LNCaP clone FGC (cell line): ENCODE data around the gene AP1S3.
"Not testable (repeated sequence)": the region's sequence is repeated elsewhere in the genome, so short reads cannot be mapped to it uniquely, and the experiment has no call there.

ENCODE experiments used
- DNase-seq: peaks from one replicate; pipeline ENCODE4 v3.0.0-alpha.2; 2011; ENCODE audit warnings: low read depth
- H3K4me3 ChIP-seq: 2 replicates; pipeline ENCODE4 v1.5.1; 2011; ENCODE audit warnings: mild to moderate bottlenecking, low read depth, low read length, control low read depth
- TF ChIP-seq, protein P1 (sequence below): IDR thresholded peaks from 2 replicates; pipeline ENCODE4 v1.5.1; 2012; ENCODE audit warnings: mild to moderate bottlenecking; ENCODE audit not compliant: control insufficient read depth, insufficient read depth; ENCODE audit errors: extremely low read depth

AP1S3 gene

DNA sequence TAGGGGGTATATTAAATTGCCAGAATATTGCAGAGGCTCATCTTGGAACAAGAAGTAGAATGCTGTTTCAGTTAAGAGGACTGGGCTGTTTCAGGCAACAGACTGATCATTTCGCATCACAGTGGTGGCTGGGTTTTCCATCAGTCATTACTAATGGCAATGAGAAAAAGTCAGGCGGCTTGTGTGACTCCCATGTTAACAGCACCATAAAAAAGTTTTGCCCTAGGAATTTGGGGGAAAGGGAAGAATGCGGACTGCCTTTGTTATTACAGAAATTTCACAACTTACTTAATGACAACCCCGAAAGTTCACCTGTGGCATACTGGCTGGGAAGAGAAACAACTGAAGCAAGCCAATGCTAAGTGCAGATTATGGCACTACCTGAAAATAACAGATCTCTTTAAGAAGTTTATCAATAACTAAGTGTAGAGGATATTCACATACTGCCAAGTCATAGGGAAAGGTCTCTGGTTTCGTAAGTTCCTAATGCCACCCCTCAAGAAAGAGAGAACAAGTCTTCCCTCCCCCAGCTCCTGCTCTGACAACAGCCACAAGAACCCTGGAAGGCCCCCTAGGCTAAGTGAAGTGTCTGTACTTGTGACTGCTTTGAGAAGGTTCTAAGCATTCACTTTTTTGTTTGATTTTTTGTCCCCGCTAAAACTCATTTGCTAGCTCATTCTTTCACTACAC, 40.5 kb upstream of the AP1S3 start:
- TF ChIP-seq, protein P1, sequence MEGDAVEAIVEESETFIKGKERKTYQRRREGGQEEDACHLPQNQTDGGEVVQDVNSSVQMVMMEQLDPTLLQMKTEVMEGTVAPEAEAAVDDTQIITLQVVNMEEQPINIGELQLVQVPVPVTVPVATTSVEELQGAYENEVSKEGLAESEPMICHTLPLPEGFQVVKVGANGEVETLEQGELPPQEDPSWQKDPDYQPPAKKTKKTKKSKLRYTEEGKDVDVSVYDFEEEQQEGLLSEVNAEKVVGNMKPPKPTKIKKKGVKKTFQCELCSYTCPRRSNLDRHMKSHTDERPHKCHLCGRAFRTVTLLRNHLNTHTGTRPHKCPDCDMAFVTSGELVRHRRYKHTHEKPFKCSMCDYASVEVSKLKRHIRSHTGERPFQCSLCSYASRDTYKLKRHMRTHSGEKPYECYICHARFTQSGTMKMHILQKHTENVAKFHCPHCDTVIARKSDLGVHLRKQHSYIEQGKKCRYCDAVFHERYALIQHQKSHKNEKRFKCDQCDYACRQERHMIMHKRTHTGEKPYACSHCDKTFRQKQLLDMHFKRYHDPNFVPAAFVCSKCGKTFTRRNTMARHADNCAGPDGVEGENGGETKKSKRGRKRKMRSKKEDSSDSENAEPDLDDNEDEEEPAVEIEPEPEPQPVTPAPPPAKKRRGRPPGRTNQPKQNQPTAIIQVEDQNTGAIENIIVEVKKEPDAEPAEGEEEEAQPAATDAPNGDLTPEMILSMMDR, result no peak
- H3K4me3 ChIP-seq, result no peak overlapping the region
- DNase-seq, result no peak

DNA sequence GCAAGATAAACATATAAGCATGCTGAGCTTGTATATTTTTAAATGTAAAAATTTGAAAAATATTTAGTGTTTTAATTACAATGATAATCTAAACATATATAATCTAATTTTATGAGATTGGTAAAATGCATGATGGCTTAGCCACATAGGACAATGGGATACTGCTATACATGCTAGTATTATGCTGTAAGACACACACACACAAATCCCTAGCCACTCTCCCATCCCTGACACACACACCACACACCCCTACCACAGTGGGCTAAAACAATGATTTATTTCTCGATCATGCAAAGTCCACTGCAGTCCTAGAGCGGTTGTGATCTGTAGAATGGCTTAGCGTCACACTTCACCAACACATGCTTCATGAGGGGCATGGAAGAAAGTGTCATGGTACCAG, 36.3 kb upstream of the AP1S3 start:
- TF ChIP-seq, protein P1, result no peak
- no peak for DNase-seq

DNA sequence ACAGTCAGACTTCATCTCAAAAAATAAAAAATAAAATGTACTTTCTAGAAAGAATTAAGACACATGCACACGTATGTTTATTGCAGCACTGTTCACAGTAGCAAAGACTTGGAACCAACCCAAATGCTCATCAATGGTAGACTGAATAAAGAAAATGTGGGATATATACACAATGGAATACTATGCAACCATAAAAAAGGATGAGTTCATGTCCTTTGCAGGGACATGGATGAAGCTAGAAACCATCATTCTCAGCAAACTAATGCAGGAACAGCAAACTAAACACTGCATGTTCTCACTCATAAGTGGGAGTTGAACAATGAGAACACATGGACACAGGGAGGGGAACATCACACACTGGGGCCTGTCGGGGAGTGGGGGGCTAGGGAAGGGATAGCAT, 35.4 kb upstream of the AP1S3 start:
- not testable (repeated sequence) for H3K4me3 ChIP-seq, DNase-seq

More for the DNA sequence above, 36.3 kb upstream of the AP1S3 start:
- no peak overlapping the region for H3K4me3 ChIP-seq

DNA sequence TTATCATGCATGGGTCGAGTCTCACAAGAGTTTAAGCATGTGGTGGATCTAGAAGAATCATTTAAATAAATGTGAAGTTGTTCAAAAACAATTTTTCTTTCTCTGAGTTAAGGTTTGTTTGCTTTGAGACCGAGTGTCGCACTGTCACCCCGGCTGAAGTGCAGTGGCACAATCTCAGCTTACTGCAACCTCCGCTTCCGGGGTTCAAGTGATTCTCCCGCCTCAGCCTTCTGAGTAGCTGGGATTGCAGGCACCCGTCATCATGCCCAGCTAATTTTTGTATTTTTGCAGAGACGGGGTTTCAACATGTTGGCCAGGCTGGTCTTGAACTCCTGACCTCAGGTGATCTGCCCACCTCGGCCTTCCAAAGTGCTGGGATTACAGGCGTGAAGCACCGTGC, 34.3 kb upstream of the AP1S3 start:
- H3K4me3 ChIP-seq, result not testable (repeated sequence)

DNA sequence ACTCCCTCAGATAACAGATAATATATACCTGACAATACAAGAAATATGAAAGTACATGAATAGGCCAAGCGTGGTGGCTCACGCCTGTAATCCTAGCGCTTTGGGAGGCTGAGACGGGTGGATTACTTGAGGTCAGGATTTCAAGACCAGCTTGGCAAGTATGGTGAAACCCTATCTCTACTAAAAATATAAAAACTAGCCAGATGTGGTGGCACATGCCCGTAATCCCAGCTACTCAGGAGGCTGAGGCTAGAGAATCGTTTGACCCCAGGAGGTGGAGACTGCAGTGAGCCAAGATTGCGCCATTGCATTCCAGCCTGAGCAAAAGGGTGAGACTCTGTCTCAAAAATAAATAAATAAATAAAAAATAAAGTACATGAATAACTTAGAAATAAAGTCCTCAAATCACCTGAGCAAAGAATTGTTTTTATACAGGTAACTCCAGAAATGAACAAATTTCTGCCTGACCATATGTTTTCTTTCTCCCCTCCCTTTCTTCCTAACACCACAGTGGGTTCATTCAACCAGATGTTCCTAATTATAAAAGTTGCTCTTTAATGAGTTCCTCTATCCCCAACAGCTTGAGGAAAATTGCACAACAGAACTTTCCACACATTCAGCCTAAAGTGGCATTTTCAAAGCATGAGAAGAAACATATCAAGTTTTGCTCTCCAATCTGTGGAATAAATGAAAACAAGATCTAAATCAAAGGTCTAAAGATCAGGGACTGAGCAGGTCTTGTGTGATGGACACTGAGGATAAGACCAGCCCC, 33.6 kb upstream of the AP1S3 start:
- no peak overlapping the region for H3K4me3 ChIP-seq
- DNase-seq, result no peak

More for the DNA sequence above, 34.3 kb upstream of the AP1S3 start:
- DNase-seq, result not testable (repeated sequence)

DNA sequence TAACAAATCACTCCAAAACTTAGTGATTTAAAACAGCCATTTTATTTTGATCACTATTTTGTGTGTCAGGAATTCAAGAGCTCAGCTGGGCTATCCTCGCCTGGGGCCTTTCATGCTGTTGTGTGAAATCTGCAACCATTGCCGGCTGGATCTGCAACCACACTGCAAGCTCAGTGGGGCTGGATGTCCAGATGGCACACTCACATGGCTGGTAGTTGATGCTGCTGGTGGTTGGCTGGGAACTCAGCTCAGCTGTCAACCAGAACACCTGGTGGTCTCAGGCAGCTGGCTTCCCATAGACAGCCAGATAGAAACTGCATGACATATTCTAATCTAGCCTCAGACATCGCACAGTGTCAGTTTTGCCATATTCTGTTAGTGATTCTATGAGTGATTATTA, 30.6 kb upstream of the AP1S3 start:
- DNase-seq, result no peak
- TF ChIP-seq, protein P1, result no peak
- no peak overlapping the region for H3K4me3 ChIP-seq

More for the DNA sequence above, 33.6 kb upstream of the AP1S3 start:
- TF ChIP-seq, protein P1, result no peak

DNA sequence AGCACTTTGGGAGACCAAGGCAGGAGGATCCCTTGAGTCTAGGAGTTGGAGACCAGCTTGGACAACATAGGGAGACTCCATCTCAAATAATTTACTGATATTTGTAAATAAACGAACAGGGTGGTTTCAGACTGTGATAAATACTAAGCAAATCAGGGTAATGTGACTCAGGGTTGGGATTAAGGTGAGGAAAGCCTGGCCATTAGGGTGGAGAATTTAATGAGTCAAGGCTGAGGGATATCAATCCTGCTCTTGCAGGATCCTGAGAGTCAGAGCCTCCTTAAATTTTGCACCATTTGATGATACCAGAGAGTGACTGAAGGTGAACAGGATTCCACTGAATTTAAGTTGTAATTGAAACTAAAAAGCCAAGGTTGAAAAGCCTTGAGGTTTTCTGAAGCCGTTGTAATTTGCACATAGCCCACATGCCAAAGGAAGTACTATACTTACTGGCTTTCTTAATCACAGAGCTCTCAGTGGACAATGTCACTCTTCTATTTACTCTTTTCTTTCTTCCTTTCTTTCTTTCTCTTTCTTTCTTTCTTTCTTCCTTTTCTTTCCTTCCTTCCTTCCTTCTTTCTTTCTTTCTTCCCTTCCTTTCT, 28.6 kb upstream of the AP1S3 start:
- TF ChIP-seq, protein P1, result no peak
- no peak for DNase-seq
- H3K4me3 ChIP-seq, result no peak overlapping the region

DNA sequence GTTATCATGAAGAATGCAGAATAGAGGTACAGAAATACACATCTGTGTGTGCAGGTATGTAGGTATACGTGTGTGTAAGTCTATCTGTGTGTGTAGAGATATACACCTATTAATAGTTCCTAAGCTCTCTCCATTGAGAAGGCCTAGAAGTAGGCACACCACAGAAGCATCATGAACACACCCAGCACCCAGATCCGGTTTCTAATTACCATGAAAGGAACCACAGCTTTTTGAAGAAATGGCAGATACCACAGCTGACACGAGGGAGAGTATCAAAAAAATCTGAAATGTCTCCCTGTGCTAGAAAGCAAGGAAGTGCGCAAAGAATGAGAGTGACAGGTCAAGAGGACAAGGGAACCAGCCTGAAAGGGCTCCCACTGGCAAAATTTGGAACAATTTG, 27.7 kb upstream of the AP1S3 start:
- TF ChIP-seq, protein P1, result no peak
- no peak for DNase-seq
- H3K4me3 ChIP-seq, result no peak overlapping the region
